Measurements from ENCODE around the gene DMBX1.

Gene DMBX1

DNA sequence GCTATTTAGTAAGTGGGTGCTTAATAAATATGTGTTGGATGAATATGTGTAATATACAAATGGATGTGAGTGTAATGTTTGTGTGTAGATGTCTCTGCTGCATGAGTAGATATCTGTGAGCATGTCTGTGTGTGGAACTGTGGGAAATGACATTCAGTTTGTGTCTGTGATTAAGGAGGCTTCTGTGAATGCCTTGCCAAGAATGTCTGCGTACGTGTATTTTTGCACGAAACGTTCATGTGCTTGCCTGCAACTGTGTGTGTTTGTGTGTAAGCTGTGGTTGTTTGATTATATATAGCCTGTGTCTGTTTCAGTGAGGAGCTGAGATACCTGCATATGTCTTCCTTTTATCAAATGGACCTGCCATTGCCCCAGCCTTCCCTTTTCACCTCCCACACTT is 13.8 kb downstream of the DMBX1 start:
- DNase-seq (ENCODE audit: low read depth in 4 of 4, low spot score in 1 of 4) = no peak

DNA sequence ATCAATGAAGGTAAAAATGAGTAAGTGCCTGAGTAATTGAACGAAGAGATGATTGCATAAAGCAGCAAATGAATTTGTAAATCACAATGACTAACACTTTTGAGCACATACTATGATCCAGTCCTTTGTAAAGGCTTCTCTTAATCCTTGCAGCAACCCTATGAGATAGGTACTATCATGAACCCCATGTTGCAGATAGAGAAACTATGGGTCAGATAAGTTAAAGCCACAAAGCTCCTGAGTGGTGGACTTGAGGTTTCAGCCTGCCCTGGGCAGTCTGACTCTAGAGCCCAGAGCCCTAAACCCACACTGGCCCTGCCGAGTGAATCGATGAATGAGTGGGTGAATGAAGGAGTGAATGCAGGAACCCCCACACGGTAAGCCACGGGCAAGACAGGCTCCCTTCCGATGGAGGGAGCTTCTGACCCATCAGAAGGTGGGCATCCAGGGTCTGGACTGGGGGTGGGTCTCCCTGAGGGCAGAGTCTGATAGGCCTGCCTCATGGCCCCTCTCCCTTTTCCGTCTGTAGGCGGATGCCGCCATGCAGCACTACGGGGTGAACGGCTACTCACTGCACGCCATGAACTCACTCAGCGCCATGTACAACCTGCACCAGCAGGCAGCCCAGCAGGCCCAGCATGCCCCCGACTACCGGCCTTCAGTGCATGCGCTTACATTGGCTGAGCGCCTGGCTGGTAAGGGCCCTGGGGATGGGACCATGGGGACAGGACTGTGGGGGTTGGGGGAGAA is 17.0 kb downstream of the DMBX1 start:
- no peak for DNase-seq (ENCODE audit: low read depth in 4 of 4, low spot score in 1 of 4)

DNA sequence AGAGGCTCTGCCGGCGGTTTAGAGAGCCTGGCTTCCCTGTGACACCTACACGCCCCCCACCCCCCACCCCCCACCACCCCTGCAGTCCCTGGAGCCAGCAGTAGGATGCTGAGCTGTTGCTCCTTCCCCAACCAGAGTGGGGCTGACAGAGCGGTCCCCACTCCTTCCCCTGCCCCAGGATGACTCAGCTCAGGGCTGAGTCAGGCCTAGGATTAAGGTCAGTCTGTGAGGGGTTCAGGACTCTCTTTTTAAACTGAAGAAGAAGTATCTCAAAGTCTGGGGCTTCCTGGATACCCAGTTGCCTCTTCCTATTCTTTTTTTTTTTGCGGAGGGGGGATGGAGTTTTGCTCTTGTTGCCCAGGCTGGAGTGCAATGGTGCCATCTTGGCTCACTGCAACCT is 19.1 kb downstream of the DMBX1 start:
- DNase-seq (ENCODE audit: low read depth in 4 of 4, low spot score in 1 of 4) = no peak

DNA sequence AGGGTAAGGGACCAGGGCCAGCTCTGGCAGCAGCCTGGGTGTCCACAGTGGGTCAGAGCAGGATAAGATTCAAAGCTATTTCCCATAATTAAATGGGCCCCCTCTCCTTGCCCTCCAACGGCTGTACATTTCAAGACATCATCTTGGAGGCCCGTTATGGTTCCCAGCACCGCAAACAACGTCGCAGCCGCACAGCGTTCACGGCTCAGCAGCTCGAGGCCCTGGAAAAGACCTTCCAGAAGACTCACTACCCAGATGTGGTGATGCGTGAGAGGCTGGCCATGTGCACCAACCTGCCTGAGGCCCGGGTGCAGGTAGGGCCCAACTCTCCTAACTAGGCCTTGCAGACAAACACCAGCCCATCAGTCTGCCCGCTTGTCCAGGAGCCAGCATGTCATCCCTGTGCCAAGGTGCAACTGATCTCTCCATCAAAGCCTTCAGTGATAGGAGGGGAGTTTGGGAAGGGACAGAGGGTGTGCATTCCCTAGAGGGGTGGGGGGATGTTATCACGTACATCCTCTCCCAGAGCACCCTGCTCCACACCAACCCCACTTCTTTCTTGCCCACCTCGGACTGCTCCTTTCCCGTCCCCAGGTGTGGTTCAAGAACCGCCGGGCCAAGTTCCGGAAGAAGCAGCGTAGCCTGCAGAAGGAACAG is 20.8 kb downstream of the DMBX1 start:
- no peak for DNase-seq (ENCODE audit: low read depth in 4 of 4, low spot score in 1 of 4)

DNA sequence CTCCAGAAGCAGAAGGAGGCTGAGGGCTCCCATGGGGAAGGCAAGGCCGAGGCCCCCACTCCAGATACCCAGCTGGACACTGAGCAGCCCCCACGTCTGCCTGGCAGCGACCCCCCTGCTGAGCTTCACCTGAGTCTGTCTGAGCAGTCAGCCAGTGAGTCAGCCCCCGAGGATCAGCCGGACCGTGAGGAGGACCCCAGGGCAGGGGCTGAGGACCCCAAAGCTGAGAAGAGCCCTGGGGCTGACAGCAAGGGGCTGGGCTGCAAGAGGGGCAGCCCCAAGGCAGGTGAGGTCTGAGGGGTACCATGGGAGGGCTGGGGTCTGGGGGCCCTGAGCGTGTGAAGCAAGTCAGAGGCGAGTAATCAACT is 21.3 kb downstream of the DMBX1 start:
- DNase-seq (ENCODE audit: low read depth in 4 of 4, low spot score in 1 of 4) = no peak

DNA sequence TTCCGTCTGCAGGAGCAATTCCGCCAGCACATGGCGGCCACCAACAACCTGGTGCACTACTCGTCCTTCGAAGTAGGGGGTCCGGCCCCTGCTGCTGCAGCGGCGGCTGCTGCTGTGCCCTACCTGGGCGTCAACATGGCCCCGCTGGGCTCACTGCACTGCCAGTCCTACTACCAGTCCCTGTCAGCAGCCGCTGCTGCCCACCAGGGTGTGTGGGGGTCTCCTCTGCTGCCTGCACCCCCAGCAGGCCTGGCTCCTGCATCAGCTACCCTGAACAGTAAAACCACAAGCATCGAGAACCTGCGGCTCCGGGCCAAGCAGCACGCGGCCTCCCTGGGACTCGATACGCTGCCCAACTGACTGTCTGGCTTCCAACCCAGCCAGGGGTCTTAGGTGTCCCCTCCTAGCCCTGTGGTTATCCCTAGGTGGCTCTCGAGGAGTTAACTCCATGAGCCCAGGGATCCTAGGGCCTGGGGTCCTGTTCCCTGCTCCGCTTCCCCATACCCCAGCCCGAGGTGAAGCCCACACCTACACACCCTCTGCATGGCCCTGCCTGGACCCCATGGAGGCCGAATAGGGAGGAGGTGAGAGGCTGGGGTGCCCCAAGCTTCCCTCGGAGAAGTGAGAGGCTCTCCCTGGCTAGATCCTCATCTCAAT is 22.6 kb downstream of the DMBX1 start:
- DNase-seq (ENCODE audit: low read depth in 4 of 4, low spot score in 1 of 4) = no peak

DNA sequence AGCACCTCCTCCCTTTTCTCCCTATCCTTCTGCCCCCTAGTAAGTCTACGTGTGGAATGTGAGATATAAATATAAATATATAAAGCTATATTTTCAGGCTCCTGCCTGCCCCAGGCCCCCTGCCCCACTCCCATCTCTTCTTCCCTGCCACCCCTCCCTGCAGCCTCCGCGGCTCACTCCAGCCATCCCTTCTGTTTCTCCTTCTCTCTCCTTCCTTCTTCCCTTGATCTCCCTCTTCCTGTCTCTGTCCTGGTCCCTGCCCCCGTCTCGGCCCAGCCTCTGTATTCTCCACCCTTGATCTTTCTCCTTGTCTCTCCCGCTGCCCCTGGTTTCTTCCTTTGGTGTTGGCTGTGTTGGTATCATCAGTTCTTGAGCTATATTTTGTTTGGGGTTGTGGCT is 23.2 kb downstream of the DMBX1 start:
- no peak for DNase-seq (ENCODE audit: low read depth in 4 of 4, low spot score in 1 of 4)

DNA sequence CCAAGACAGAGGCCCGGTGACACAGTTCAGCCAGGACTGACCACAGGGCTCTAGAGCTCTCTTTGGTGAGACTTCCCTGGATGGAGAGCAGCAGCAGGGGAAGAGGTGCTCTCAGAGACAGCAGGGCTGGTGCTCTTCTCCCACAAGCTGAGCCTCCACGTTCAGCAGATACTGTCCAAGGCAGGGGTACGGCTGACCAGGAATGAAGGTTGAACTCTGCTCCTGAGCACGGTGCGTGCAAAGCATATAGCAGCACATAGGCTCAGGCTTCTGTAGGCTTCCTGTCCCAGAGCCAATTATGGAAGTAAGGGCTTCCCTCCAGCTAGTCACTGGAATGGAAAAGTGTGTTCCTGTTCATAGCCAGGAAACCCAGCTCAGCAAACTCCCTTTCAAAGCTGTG is 23.9 kb downstream of the DMBX1 start:
- DNase-seq (ENCODE audit: low read depth in 4 of 4, low spot score in 1 of 4) = no peak

DNA sequence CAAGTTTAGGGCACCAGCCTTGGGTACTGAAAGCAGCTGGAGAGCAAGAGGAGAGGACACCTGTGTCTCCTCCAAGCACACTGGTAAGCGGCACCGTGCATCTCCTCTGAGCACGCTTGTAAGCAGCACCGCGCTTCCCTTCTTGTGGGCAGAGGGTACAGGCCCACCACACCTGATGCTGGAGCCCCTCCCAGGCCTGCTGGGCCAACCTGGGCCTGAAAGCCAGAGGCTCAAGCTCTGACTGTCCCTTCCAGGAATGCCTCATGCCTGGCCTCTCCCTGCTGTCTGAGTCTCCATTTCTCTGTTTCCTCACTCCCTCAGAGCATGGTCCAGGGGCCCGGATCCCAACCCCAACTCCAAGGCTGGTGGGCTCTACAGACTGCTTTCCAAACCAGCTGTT is 25.9 kb downstream of the DMBX1 start:
- no peak for DNase-seq (ENCODE audit: low read depth in 4 of 4, low spot score in 1 of 4)

DNA sequence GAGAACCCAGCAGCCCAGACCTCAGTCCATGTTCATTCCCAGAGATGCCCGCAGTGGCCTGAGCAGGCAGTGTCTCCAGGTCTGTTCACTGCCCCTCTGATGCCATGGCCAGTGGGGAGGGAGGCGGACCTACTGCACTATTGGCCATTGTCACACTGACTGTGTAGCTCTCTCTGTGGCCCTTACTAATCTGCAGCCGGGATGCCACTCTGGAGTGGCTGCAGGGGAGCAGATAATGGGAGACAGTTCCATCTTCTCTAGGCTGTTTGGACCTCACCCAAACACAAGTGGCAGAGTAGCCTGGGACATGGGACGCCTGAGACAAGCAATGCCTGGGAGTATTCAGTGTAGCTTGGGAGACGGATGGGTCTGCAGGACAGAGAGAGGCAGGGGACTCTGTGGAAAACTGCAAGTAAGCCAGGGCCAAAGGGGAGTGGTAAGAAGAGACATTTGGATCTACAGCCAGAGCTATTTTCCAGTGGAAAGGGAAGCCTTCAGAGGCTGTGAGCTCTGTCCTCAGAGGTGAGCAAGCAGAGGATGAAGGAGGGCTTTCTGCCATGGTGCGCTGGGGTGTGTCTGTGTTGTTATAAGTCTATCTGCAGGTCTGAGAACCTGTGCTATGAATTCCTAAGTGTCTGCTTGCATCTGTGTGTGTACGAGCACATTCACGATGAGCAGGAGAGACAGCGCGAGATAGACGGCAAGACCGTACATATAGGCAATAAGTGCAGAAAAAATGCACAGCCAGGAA is 26.7 kb downstream of the DMBX1 start:
- no peak for DNase-seq (ENCODE audit: low read depth in 4 of 4, low spot score in 1 of 4)

DNA sequence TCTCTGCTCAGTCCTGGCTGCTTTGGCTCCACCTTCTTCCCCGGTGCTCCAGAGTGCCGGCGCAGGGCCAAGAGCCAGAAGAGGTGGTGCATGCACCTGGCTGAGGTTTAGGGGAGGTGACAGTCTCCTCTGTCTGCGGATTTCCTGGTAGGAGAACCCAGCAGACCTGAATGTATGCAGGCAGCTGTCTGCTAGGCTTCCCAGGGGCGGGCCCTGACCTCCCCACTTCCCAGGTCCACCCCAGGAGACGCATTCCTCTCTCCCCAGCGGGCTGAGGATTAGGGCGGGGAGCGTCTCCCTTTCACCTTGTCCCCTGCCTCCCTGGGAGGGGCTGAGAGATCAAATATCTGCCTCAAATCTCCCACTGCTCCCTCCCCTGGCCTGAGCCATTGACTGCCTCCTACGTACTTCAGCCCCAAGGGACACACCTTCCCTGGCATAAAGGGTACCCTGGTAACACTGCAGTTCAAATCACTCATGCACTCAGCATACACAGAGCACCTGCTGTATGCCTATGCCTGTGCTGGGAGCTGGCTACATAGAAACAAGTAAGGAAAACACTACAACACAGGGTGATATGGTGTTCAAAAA is 27.5 kb downstream of the DMBX1 start:
- no peak for DNase-seq (ENCODE audit: low read depth in 4 of 4, low spot score in 1 of 4)

DNA sequence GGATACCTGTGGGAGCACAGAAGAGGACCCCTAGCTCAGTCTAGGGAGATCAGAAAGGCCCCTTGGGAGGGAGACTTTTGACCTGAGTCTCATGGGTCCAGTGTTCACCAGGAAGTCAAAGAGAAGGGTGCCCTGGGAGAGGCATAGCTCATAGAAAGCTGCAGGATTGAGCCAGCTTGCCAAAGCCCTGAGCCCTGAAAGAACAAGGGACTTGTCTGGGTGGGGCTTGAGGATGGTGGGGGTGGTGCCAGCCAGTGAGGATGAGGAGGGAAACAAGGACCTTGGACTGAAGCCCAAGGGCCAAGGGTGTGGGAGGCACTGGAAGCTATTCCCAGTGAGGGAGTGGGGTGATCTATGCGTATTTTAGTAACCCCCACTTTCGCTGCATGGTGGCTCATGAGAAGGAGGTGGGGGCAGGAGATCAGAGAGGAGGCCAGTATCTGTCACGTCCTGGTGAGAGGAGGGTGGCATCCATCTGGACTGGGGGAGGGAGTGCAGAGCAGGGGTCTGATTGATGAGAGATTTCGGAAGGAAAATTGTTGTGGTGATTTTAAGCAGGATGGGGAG is 28.4 kb downstream of the DMBX1 start:
- no peak for DNase-seq (ENCODE audit: low read depth in 4 of 4, low spot score in 1 of 4)

DNA sequence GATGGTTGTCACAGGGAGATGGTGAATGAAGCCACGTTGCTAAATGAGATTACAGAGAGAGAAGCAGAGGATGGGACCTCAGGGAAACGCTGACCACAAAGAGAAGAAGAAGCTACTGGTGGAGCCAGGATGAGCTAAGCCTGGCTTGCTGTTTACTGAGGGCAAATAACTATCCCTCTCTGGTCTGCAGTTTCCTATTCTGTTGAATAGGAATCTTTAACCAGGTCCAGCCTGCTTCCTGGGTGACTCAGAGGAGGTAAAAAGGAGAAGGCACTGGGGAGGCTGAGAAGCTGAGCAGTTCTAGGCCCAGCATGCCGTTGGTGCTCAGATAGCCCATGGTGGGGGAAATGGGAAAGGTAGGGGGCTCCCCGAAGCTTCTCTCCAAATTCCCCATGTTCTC is 29.6 kb downstream of the DMBX1 start:
- DNase-seq (ENCODE audit: low read depth in 4 of 4, low spot score in 1 of 4) = no peak

DNA sequence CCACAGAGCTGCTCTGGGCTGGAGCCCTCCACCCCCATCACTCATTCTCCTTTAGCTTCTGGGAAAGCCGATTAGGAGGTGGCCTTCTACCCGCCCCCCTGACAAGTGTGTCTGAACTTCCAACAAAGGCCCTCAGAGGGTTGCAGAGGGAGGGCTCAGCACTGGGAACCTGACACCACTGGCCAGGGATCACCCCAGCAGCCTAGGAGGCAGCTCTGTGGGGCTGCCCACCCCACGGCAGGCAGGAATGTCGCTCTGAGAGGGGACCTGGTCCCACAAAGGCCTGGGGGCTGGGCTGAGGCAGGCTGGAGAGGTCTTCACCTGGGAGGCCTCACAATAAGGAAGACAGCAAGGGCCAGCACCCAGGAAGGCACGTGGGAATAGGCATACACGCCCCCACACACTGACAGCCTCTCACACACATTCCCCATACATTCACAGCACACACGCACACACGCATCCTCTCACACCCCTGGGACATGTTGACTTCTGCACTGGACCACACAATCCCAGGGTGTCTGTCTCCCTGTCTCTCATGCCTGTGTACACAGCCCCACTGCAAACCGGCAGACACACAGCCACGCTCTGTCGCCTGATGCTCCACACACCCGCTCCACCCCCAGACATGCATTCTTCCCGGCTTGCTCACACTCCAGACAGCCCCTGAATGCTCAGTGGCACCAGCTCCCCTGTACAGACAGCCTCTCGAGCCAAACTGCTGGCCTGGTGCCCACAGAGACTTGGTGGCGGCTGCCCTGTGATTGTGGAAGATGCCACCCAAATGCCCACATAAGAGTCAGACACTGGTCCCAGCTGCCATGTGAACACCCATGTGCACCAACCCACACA is 30.7 kb downstream of the DMBX1 start:
- no peak for DNase-seq (ENCODE audit: low read depth in 4 of 4, low spot score in 1 of 4)

DNA sequence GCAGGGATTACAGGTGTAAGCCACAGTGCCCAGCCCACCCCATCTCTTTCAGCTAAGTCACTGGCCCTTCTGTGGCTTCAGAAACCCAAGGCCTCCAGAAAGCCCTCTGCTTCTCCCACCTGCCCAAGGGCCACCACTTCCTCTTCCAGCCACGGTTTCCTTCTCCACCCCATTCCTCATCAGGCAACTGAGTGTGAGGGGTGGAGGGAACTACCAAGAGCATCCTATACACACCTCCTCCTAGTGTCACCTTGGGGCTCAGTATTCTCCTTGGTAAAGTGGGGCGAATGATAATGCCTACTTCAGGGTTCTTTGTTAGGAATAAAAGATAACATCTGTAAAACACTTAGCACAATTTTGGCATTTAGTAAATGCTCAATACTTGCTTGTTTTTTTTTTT is 31.8 kb downstream of the DMBX1 start:
- DNase-seq (ENCODE audit: low read depth in 4 of 4, low spot score in 1 of 4) = no peak

DNA sequence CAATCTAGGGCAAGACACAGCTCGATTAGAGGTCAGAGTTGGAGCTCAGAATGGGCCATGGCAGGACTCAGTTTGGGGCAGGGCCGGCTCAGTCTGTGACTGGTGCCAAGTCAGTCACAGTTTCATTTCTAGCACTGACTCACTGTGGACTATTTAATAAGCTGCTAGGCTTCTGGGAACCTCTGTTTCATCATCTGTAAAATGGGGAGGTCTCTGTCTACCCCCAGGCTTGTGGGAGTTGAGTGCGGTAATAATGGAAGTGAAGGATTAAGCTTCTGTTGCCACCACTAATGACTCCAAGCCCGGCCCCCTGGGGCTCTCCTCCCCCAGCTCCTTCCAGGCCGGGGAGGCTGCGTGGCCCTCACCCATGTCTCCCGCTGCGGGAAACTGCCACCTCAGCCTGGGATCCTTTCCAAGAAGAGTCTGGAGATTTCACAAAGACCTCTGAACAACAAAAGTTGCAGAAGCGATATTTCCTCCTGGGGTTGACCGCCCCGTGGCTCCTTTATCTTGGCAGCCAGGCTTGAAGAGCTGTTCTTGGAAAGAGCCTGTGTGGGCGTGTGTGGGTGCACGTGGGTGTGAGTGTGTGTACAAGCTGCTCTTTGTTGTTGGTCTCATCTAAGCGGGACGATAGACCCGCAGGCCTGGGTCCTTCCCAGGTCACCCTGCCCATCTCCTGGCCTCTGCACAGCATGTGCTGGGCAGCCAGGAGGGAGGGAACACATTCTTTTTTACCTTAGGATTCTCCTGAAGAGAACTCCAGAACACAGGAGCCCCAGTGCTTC is 32.7 kb downstream of the DMBX1 start:
- DNase-seq (ENCODE audit: low read depth in 4 of 4, low spot score in 1 of 4) = peak in 1 of 4 experiments; percentile 33

DNA sequence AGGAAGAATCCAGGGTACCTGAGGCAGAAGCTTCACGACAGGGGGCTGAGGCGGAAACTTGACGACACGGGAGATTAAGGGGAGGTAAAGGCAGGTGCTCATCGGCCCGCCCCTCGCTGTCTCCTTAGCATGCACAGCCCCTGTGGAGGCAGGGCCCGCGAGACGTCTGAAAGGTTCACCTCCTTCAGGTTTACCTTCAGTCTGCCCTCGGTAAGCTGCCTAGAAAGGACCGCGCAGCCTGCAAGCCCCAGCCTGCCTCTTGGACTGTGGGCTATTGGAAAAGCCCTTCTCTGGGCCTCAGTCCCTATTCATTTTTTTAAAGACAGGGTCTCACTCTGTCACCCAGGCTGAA is 33.3 kb downstream of the DMBX1 start:
- DNase-seq (ENCODE audit: low read depth in 4 of 4, low spot score in 1 of 4) = no peak

DNA sequence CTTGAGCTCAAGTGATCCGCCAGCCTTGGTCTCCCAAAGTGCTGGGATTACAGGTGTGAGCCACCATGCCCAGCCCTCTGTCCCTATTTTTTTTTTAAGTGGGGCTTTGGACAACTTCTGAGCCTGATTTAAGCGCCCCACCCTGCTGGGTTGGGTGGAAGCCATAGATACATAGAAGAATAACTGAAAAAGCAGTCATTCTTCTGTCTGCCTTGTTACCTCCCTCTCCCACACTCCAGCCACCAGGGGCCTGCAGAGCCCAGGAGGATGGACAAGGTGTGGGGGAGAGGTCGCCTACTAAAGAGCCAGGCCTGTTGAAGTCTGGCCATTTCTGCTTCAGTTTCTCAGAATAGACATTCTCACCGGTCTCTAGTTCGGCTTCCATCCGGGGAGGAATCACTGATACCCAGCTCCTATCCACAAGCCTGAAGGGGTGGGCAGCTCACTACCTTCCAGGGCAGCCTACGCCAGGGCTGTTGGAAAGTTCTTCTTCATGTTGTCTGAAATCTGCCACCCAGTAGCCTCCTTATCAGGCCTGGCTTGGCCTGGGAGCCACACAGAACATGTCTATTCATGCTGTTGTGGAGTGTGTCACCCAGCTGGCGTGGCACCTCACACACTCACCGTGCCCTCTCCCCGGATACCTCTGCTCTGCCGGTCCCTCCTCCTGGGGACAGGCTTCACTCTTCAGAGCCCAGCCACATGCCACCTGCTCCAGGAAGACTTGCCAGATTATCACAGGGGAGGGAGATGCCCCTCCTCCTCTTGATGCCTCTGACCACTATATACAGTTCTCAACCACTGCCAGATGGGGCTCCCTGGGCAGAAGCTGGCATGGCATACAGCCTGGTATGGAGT is 34.1 kb downstream of the DMBX1 start:
- no peak for DNase-seq (ENCODE audit: low read depth in 4 of 4, low spot score in 1 of 4)

DNA sequence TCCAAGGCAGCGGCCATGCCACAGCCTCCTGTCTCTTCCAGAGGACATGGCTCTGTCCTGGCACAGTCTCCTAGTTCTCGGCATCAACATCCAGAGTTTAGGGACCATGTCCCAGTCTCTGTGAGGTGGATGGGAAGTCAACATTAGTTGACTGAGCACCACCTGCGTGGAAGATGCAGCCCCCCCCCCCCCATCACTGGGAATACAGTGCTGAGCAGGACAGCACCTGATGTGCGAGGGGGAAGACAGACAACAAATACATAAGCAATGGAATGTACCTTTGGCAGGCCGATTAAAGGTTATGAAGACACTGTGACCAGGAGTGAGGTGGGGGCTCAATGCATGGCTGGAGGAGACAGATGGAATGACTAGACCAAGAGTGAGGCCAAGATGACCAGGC is 35.2 kb downstream of the DMBX1 start:
- DNase-seq (ENCODE audit: low read depth in 4 of 4, low spot score in 1 of 4) = no peak

Data from stimulated activated CD4-positive, alpha-beta T cell treated with anti-CD3 and anti-CD28 coated beads, Interleukin-1b, Interleukin-23, amount 100 ng/mL, for 24 hours (primary cell).